Left forelimb (tissue), 1 donor: ENCODE measurements around the gene RENBP.

Experiments
- DNase-seq: peaks from one replicate; pipeline ENCODE4 v3.0.0-alpha.2; 2018; ENCODE audit warnings: low spot score

Gene RENBP

DNA sequence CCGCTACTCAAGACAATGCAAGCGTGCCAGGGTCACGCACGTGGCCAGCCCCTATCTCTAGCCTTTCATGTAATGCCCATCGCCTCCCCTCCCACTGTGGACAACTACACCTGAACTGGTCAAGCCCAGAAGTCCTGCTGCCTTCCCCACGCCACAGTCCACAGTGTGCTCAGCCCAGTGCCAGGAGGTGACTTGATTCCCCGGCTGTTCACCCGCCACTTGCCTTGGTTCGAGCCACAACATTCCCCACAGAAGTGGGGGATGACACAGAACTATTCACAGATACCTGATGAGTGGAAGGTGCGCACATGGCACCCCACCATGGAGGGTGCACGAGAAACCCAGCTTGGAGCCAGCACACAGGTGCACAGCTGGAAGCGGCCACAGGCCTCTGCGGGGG is 25.2 kb downstream of the RENBP start:
- DNase-seq, result peak; percentile 30

DNA sequence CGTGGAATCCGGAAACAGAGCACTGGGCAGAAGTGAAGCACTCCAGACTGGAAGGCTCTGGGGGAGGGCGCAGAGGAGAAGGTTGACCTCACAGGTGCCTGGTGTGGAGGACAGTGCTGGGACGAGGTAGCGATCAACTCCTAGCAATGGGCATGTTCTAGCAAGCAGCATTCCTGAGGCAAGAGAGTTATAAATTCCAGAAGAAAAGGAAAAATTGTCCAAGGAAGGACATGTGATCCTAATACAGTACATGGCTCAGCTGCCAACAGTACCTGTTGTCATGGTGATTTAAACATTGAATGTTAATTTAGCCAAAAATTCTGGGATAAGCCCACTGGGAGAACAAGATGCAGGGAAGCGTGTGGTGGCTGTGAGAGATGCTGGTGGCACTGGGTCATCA is 26.6 kb downstream of the RENBP start:
- DNase-seq, result no peak

DNA sequence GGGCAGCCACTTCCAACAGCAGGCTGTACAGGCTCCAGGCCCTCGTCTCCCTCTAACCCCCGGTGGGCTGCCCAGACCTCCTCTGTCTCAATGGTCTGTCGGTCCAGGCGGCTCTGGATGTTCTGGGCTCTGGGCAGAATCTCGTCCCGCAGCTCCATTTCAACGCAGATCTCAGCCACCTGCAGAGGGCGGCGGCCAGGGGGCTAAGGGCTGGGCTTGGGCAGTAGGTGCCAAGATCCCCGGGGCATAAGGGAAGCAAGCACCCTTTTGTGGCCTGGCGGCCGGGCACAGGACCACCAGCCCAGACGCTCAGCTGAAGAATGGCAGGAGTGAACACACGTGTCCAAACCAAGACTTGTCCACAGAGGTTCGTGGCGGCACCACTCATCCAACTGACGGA is 30.7 kb downstream of the RENBP start:
- DNase-seq, result no peak

- no peak for DNase-seq
Observed at GRCh38 chrX:153913211-153913610, 31.2 kb downstream of the RENBP start.

GRCh38 chrX:153911798-153912197 is 32.6 kb downstream of the RENBP start:
- DNase-seq, result no peak

DNA sequence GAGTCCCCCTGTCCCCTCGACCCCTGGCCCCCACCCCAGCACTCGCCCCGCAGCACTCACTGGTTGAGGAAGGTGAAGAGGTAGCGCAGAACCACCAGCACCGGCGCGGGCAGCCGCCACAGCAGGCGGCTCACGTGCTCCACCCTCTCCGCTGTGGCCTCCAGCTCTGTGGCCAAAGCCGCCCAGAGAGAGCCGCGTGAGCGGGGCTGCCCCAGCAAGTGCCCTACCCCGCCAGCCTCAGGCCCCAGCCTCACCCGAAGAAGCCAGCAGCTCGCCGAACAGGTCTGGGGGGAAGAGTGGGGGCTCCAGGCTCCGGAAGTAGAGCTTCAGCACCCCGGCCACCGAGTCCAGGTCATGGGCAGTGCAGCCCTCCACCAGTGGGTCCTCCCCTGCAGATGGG is 34.0 kb downstream of the RENBP start:
- DNase-seq, result no peak

DNA sequence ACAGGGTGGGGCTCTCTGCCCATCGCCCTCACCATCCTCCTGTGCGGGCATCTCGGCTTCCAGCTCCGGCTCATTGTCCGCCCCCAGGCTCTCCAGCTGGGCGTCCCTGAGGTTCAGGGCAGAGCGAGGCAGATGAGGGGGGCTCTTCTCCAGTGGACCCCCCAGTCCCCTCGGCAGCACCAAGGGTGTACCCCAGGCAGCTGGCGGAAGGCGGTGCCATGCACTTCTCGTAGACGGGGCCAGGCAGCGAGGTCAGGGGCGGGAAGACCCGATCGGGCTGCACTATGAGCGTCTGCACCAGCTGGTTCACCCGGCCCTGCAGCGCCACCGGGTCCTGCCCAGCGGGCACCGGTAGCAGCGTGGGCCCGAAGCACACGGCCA is 34.5 kb downstream of the RENBP start:
- DNase-seq, result no peak

- DNase-seq, result no peak
Observed at GRCh38 chrX:153909024-153909979, 35.1 kb downstream of the RENBP start.

DNA sequence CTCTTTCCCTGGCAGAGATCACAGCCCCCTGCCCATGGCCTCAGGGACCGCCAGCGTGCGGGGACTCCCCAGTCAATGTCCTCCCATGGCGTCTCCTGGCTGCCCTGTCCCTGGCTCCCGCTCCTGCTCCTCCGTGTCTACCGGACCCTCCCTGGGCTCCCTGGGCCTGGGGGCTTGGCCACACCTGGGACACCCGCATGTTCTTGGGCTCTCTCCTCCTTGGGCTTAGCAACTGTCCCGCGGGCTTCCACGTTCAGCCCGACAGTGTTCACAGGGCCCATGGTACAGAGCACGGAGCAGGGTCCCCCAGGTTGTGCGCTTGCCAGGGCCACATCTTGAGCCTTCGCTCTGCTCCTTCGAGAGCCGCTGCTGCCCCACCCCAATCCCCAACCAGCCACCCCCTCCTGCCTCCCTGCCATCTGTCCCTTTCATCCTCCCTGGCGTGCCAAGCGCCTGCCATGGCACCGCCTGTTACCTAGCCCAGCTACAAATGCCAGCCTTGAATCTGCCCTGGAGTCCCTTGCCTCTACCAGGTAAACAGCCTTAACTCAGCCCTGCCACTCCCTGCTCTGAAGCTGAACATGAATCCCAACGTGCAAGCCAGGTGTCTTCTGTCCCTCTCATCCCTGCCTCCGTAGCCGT is 36.1 kb downstream of the RENBP start:
- DNase-seq, result no peak

DNA sequence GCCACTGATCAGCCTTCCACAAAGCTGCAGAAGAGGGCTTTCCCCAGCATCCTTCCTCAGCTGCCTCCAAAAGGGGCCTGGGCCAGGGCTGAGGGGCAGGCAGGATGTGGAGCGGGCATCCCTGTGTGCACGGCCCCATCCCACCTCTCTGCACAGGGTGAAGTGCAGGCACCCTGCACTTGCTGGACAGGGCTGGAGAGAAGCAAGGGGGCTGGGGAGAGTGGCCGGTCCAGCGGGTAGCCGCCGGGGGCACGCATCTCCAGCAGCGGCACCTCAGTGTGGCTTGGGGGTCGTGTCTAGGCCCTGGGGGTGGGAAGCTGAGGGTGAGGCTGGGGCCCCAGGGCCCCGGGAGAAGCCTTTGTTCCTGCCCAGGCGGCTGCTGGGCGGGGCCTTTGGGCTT is 37.0 kb downstream of the RENBP start:
- DNase-seq, result no peak

GRCh38 chrX:153906126-153906917 is 38.1 kb downstream of the RENBP start:
- no peak for DNase-seq

DNA sequence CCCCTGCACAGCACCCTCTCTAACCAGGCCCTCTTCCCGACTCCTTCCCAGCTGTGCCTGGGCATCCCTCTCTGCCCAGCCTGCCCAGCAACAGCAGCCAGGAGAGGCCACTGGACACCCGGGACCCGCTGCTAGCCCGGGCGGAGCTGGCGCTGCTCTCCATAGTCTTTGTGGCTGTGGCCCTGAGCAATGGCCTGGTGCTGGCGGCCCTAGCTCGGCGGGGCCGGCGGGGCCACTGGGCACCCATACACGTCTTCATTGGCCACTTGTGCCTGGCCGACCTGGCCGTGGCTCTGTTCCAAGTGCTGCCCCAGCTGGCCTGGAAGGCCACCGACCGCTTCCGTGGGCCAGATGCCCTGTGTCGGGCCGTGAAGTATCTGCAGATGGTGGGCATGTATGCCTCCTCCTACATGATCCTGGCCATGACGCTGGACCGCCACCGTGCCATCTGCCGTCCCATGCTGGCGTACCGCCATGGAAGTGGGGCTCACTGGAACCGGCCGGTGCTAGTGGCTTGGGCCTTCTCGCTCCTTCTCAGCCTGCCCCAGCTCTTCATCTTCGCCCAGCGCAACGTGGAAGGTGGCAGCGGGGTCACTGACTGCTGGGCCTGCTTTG is 38.9 kb downstream of the RENBP start:
- DNase-seq, result no peak

DNA sequence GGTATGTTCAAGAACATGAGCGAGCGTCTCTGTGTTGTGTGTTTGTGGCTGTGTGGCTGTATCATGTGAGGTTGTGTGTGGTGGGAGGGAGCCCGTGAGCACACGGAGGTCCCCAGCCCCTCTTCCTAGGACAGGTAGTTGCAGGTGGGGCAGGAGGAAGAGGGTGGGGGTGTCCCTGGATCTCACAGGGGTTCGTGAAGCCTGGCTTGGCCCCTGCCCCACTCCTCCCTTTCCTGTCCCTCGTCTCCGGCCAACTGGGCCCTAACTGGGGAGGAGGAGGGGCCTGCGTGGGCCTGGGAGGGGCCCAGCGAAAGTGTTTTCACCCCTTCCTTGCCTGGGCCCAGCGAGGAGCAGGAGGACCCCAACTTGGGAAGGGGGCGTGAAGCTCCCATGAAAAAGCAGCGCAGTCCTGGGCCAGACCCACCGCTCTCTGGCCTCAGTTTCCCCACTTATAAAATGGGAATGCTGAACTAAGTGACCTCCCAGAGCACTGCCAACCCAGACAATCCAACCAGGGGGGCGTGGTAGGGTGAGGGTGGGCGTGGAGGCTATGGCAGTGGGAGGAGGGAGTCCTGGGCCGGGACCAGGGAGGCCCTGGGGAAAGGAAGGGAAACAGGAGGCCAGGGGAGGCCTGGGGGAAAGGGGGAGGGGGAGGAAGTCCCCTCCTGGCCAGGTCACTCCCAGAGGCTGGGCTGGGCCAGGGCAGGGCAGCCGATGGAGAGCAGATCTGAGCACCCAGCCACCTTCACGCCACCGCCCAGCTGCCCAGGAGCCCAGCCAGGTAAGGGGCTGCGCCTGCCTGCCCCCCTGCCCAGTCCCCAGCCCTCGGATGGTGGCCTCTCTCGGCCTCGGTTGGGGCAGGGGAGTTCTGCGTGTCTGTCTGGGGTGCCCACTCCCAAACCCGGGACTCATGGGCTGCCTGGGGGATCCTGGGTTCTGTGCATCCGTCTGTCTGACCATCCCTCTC is 40.2 kb downstream of the RENBP start, which contains the start of gene AVPR2:
Gene AVPR2 (plus strand): TSS at position 683 of the 967 bp plus-strand sequence. CDS start 473 bp downstream, outside the sequence.
- no peak for DNase-seq

GRCh38 chrX:153903238-153903980 is 41.0 kb downstream of the RENBP start:
- no peak for DNase-seq

DNA sequence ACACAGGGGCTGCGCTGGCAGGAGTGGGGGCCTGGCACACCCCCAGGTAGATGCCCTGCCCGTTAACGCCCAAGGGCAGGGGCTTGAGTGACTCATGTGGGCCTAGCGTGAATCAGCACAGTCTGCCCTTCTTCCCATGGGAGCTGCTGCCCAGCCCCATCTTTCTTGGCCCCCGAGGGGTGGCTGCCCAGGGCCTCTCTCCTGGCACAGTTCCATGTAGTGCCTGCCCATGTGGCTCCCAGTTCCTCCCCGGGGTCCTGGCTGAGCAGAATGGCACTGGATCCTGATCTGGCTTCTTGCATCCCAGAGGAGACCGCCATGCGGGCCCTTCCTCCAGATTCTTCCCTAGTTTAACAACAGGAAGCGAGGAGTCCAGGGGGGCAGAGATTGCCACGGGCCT is 42.1 kb downstream of the RENBP start:
- no peak for DNase-seq

GRCh38 chrX:153901753-153902140 is 42.7 kb downstream of the RENBP start:
- DNase-seq, result no peak

DNA sequence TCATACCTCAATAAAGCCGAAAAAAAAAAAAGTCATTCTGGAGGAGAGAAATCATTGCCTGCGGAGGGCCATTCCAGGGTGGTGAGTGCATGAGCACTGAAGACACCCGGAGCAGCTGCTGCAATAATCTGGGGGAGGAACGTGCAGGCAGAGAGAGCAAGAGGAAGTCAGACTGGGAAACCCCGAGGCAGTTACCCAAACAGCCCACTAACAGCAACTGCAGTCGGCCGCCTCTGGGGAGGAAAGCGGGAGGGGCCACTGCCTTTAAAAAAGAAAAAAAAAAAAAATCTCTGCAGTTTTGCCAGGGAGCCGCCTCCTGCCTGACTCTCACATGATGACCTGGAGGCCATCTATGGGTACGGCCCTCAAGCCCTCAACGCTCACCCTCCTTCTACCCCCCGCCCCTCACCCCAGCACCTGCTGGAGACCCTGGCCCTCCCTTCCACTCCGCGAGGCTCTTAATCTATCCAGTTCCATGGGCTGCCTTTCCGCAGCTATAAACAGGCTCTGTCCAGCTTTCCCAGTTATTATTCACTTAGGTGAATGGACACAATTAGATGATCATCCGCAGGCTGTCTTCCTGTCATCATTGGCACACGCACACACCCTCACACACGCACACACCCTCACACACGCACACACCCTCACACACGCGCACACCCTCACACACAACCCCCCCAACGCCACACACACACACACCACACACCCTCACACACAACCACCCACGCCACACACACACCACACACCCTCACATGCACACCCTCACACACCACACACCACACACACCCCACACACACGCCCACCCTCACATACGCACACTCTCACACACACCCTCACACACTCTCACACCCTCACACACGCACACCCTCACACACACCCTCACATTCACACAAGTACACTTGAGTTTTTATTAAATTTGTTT is 43.4 kb downstream of the RENBP start:
- no peak for DNase-seq

DNA sequence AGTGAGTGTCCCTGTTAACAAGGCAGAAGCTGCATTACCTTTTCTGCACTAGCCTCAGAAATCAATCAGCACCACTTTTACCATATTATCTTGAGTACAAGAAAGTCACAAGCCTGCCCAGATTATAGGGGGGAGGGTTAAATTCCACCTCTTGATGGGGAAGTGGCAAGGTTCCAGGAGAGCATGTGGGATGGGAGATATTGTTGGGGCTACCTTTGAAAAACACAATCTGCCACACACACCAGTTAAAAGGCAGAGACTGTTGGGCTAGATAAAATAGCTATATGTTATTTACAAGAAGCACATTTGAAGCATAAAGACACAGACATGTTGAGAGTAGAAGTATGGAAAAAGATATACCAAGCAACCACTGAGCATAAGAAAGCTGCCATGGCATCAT is 46.5 kb downstream of the RENBP start:
- DNase-seq, result no peak

DNA sequence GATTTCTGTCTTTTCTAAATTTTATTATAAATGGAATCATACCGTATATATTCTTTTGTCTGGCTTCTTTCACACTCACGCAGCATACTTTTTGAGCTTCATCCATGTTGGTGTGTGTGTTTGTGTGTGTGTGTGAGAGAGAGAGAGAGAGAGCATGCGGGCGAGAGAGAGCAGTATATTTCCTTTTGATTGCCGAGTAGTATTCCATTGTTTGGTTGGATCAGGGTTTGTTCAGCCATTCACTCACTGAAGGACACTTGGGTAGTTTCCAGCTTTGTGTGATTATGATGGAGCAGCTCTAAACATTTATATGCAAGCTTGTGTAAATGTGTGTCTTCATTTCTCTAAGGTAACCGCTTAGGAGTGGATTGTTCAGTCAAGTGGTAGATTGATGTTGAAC is 55.3 kb downstream of the RENBP start:
- DNase-seq, result no peak
